HepG2 (cell line): ENCODE data around the gene ADAMTS2. TPM values are rescaled to one million over a fixed set of nuclear protein-coding genes. Genes with fewer than 3 reads are reported as not detected.

Experiments
- ATAC-seq: fragments of 200-7000 bp; cut with Tn5 transposase; 3 replicates; pipeline ENCODE4 v1.9.1; 2020; ENCODE audit warnings: mild to moderate bottlenecking, moderate library complexity
- BruUV-seq: library from RNA; stranded (reverse); fragments of 400-500 nt; replicated peaks from 2 replicates; lab custom pipeline; 2021; lab: Mats Ljungman, UMichigan
- CTCF ChIA-PET: fragments of 300-600 bp; formaldehyde crosslinking; extraction: SDS; loops from one replicate; lab custom pipeline; 2021; ENCODE audit warnings: low total read pairs, inconsistent platforms, low intra/inter-chr PET ratio; lab: Yijun Ruan, JAX
- POLR2A ChIA-PET: fragments of 350-600 bp; sonication (Branson Sonifier 250); formaldehyde crosslinking; loops from one replicate; lab custom pipeline; 2020; ENCODE audit warnings: antibody characterized with exemption, inconsistent platforms; lab: Yijun Ruan, JAX
- DNase-seq: peaks from one replicate; pipeline ENCODE4 v3.0.0-alpha.2; 2015; ENCODE audit warnings: low spot score
- FAIRE-seq: peaks from 3 replicates; lab custom pipeline; 2011; peaks lifted over from hg19 to GRCh38; lab: Jason Lieb, UNC
- H2AFZ ChIP-seq: one replicate; pipeline ENCODE4 v1.6.1; 2011; ENCODE audit warnings: low read length, inconsistent platforms
- H3K27ac ChIP-seq: fragments of 300-600 bp; 3 replicates; pipeline ENCODE4 v1.8.0; 2011; ENCODE audit warnings: mixed run types, mild to moderate bottlenecking, mixed read lengths, low read length, inconsistent platforms; ENCODE audit not compliant: insufficient read depth; ENCODE audit errors: extremely low read length
- H3K27me3 ChIP-seq, 2 experiments: fragments of 200-600 bp in 1 of 2; 2 replicates in 1 of 2; 3 replicates in 1 of 2; pipeline versions ENCODE4 v1.6.0 to v1.8.0; 2011; ENCODE audit warnings: low read length in 2 of 2, mild to moderate bottlenecking in 2 of 2, moderate library complexity in 2 of 2, inconsistent platforms in 1 of 2; ENCODE audit not compliant: insufficient read depth in 2 of 2, control insufficient read depth in 1 of 2
- H3K36me3 ChIP-seq, 2 experiments: fragments of 200-600 bp in 1 of 2; replicated peaks in 1 of 2; 2 replicates in 1 of 2; 3 replicates in 1 of 2; pipeline versions ENCODE4 v1.5.1 to v1.8.0; 2011; ENCODE audit warnings: low read length in 2 of 2, inconsistent platforms in 1 of 2; ENCODE audit not compliant: insufficient read depth in 2 of 2, control insufficient read depth in 1 of 2
- H3K4me1 ChIP-seq: 2 replicates; pipeline ENCODE4 v1.5.1; 2012; ENCODE audit warnings: low read length, inconsistent platforms; ENCODE audit not compliant: insufficient read depth
- H3K4me2 ChIP-seq: 2 replicates; pipeline ENCODE4 v1.6.0; 2011; ENCODE audit warnings: low read depth, low read length, inconsistent platforms
- H3K4me3 ChIP-seq, 3 experiments: fragments of 200-600 bp in 1 of 3; sonication (generic), shearing (Covaris generic) in 1 of 3; replicated peaks in 1 of 3; 2 replicates each; pipeline ENCODE4 v1.5.1; 2011 to 2016; ENCODE audit warnings: low read length in 3 of 3, inconsistent platforms in 2 of 3, low read depth in 2 of 3, mild to moderate bottlenecking in 2 of 3, control low read depth in 1 of 3, mixed read lengths in 1 of 3; ENCODE audit not compliant: insufficient read depth in 1 of 3
- H3K79me2 ChIP-seq: one replicate; pipeline ENCODE4 v1.6.1; 2011; ENCODE audit warnings: low read length, inconsistent platforms; ENCODE audit not compliant: insufficient read depth
- H3K9ac ChIP-seq: 2 replicates; pipeline ENCODE4 v1.6.0; 2011; ENCODE audit warnings: mild to moderate bottlenecking, low read depth, low read length, inconsistent platforms; ENCODE audit not compliant: insufficient read depth
- H3K9me3 ChIP-seq: 2 replicates; pipeline ENCODE4 v1.5.1; 2012; ENCODE audit warnings: mild to moderate bottlenecking, low read length
- H4K20me1 ChIP-seq: 2 replicates; pipeline ENCODE4 v1.6.0; 2011; ENCODE audit warnings: inconsistent platforms, mild to moderate bottlenecking, low read length, moderate library complexity; ENCODE audit not compliant: insufficient read depth
- EP300 ChIP-seq, 3 experiments: sonication (generic) in 1 of 3; formaldehyde crosslinking in 1 of 3; IDR thresholded peaks; 2 replicates each; pipeline versions ENCODE4 v1.5.1 to v1.6.1; 2011 to 2020; ENCODE audit warnings: low read depth in 2 of 3, low read length in 2 of 3, borderline replicate concordance in 1 of 3, improper control_type of control experiment in 1 of 3, mild to moderate bottlenecking in 1 of 3, missing genetic modification reagents in 1 of 3, moderate library complexity in 1 of 3
- KAT8 ChIP-seq: IDR thresholded peaks from 2 replicates; pipeline ENCODE4 v1.6.1; 2016; ENCODE audit warnings: missing genetic modification reagents, missing compliant biosample characterization
- MTF1 ChIP-seq: sonication (generic); formaldehyde crosslinking; IDR thresholded peaks from 2 replicates; pipeline ENCODE4 v1.5.0; 2020; ENCODE audit warnings: missing genetic modification reagents
- RFXAP ChIP-seq: sonication (generic); formaldehyde crosslinking; IDR thresholded peaks from 2 replicates; pipeline ENCODE4 v1.4.0; 2020; ENCODE audit warnings: missing genetic modification reagents, borderline replicate concordance
- RXRA ChIP-seq: sonication (generic); formaldehyde crosslinking; IDR thresholded peaks from 2 replicates; pipeline ENCODE4 v1.5.1; 2020; ENCODE audit warnings: missing genetic modification reagents
- SOX13 ChIP-seq, 3 experiments: fragments of 450-650 bp in 1 of 3; sonication (generic) in 1 of 3; formaldehyde crosslinking in 1 of 3; IDR thresholded peaks in 2 of 3; conservative IDR thresholded peaks in 1 of 3; 2 replicates each; pipeline versions ENCODE4 v1.5.0 to v1.6.1; 2016 to 2020; ENCODE audit warnings: antibody characterized with exemption in 1 of 3, mild to moderate bottlenecking in 1 of 3, missing compliant biosample characterization in 1 of 3, missing genetic modification reagents in 1 of 3, moderate library complexity in 1 of 3
- TBX2 ChIP-seq: sonication (generic); formaldehyde crosslinking; IDR thresholded peaks from 2 replicates; pipeline ENCODE4 v1.5.0; 2020; ENCODE audit warnings: missing genetic modification reagents, mild to moderate bottlenecking, borderline replicate concordance
- XBP1 ChIP-seq: sonication (generic); formaldehyde crosslinking; IDR thresholded peaks from 2 replicates; pipeline ENCODE4 v1.5.0; 2020; ENCODE audit warnings: missing genetic modification reagents
- ZBED4 ChIP-seq: sonication (generic); formaldehyde crosslinking; IDR thresholded peaks from 2 replicates; pipeline ENCODE4 v1.4.0; 2020; ENCODE audit warnings: missing genetic modification reagents, borderline replicate concordance
- ZNF275 ChIP-seq: sonication (generic); formaldehyde crosslinking; IDR thresholded peaks from 2 replicates; pipeline ENCODE4 v1.8.0; 2022; ENCODE audit warnings: missing genetic modification reagents, mild to moderate bottlenecking, inconsistent platforms, borderline replicate concordance
- ZNF460 ChIP-seq: sonication (generic); formaldehyde crosslinking; IDR thresholded peaks from 2 replicates; pipeline ENCODE4 v1.5.1; 2020; ENCODE audit warnings: missing genetic modification reagents, mild to moderate bottlenecking, borderline replicate concordance
- ZNF772 ChIP-seq: sonication (generic); formaldehyde crosslinking; IDR thresholded peaks from 2 replicates; pipeline ENCODE4 v1.5.0; 2020; ENCODE audit warnings: mild to moderate bottlenecking, missing genetic modification reagents
- ZNF780A ChIP-seq: sonication (generic); formaldehyde crosslinking; IDR thresholded peaks from 2 replicates; pipeline ENCODE4 v1.8.0; 2022; ENCODE audit warnings: mild to moderate bottlenecking, missing genetic modification reagents, moderate library complexity
- WGBS: methylation state at CpG from one replicate; pipeline ENCODE4 v1.1.6; 2017; ENCODE audit warnings: low lambda C conversion rate; 5-methylcytosine and 5-hydroxymethylcytosine counted together
- in situ Hi-C: cut with HindIII; loops from 2 replicates; pipeline ENCODE4 v1.10.0; 2017; ENCODE audit warnings: low pct_unique_long_range_greater_than_20kb; ENCODE audit not compliant: extremely low pct_ligation_motif_present
- intact Hi-C: fragments of 100-400 bp; cut with micrococcal nuclease; formaldehyde crosslinking; loops from one replicate; pipeline ENCODE4 v1.10.0; 2022; ENCODE audit not compliant: unreplicated experiment
- polyA plus RNA-seq, 8 experiments: library from polyadenylated mRNA; depleted of rRNA in 3 of 8; stranded (reverse) in 7 of 8; unstranded in 1 of 8; fragments of >200 nt; fragmentation: Illumina TruSeq in 4 of 8; extraction: Trizol in 4 of 8; gene quantifications; 2 replicates each; pipeline versions ENCODE4 v1.2.1 to v1.2.3, GENCODE V29; 2011 to 2016; ENCODE audit warnings: low read depth in 4 of 8, missing spikeins in 1 of 8, mixed read lengths in 1 of 8; ENCODE audit not compliant: insufficient read depth in 1 of 8
- total RNA-seq, 5 experiments: library from RNA; depleted of rRNA; stranded (reverse); fragments of >200 nt; fragmentation: Illumina TruSeq; extraction: Trizol; gene quantifications; 2 replicates each; pipeline ENCODE4 v1.2.3, GENCODE V29; 2016; ENCODE audit warnings: low read depth in 1 of 5

Gene ADAMTS2
- total and polyA plus RNA-seq, 2 of the 13 experiments (the other 11 are each of a cell fraction or from before 2014, with no cell fraction given), result 0.24 to 3.5 TPM

- TF ChIP-seq ZNF460 (CRISPR knock-in tag) (no peak), EP300 (IDR thresholded peaks at IDR 0.05; ENCODE audit: low read depth in 2 of 2, low read length in 2 of 2) (no peak), EP300 (CRISPR knock-in tag; IDR thresholded peaks at IDR 0.05; ENCODE audit: borderline replicate concordance) (no peak), ZNF772 (CRISPR knock-in tag) (no peak), ZBED4 (no peak)
Measured at GRCh38 chr5:179288101-179288808, 57.0 kb downstream of the ADAMTS2 start (continued).

- no peak overlapping the region for H3K9ac ChIP-seq
- H3K79me2 ChIP-seq, result no peaks in the 10 kb centered on the region
- POLR2A ChIA-PET, result no interaction called here
- WGBS, result 13% methylated on average over 3 of the region's 10 CpGs
- no peak overlapping the region for H3K27ac ChIP-seq
- ATAC-seq (no peak; the same call in 2 of the 3 replicates), FAIRE-seq (no peak)
- in situ Hi-C loops, result no loop called here
- no peaks in the 10 kb centered on the region for H4K20me1 ChIP-seq
- H3K4me3 ChIP-seq, result no peak overlapping the region
- BruUV-seq, result no TSS peak
- no peak for TF ChIP-seq XBP1 (CRISPR knock-in tag)
- no peak for TF ChIP-seq TBX2 (CRISPR knock-in tag)
- no peak for TF ChIP-seq RXRA (CRISPR knock-in tag)
- no peak for TF ChIP-seq ZNF780A (CRISPR knock-in tag)
- no peak for TF ChIP-seq ZNF772 (CRISPR knock-in tag)
- no peak for TF ChIP-seq ZNF275 (CRISPR knock-in tag)
- TF ChIP-seq KAT8, result no peak
- TF ChIP-seq SOX13 (IDR thresholded peaks at IDR 0.05), result no peak
- no peak for TF ChIP-seq SOX13 (CRISPR knock-in tag; conservative IDR thresholded peaks at IDR 0.05 in 1 of 2, IDR thresholded peaks at IDR 0.05 in 1 of 2)
- TF ChIP-seq MTF1, result no peak
- no peak for TF ChIP-seq RFXAP (CRISPR knock-in tag)
- TF ChIP-seq, all 625 proteins: peak for 0
- DNase-seq, result no peak
- Histone ChIP-seq H3K4me2 (no peak overlapping the region), H3K9me3 (no peaks in the 10 kb centered on the region), H3K4me1 (no peaks in the 10 kb centered on the region), H2AFZ (no peak overlapping the region), H3K36me3 (no peaks in the 10 kb centered on the region), H3K27me3 (peaks cover 4 to 14% of the 10 kb centered on the region in 2 experiments; a peak in 3 of 5 replicates)
- CTCF ChIA-PET, result no interaction called here
- intact Hi-C loops, result no loop called here
Measured at GRCh38 chr5:179287631-179288030, 57.6 kb downstream of the ADAMTS2 start.
